Activated T-helper 1 cell treated with anti-CD3 and anti-CD28 coated beads, Interleukin-12 subunit alpha, Interleukin-12 subunit beta, Interleukin-2, Interleukin-4 antibody, amounts not matched to agents 30 ng/mL and 10 ng/mL and 1 ng/mL, durations not matched to agents 14 hours and 24 hours and 36 hours (primary cell): ENCODE measurements around the gene FAP. TPM values are rescaled to one million over a fixed set of nuclear protein-coding genes. Genes with fewer than 3 reads are reported as not detected.

ENCODE experiments used
- DNase-seq: peaks from one replicate; pipeline ENCODE4 v3.0.0; 2021; ENCODE audit warnings: low spot score
- H3K27ac Mint-ChIP-seq: one replicate; pipeline ENCODE4 v1.8.0; 2021; ENCODE audit warnings: mild to moderate bottlenecking, mixed read lengths
- H3K27me3 Mint-ChIP-seq: one replicate; pipeline ENCODE4 v1.8.0; 2022; ENCODE audit warnings: mild to moderate bottlenecking, moderate library complexity, mixed read lengths; ENCODE audit not compliant: insufficient read depth
- H3K36me3 Mint-ChIP-seq: one replicate; pipeline ENCODE4 v1.8.0; 2021; ENCODE audit warnings: low read depth, mixed read lengths
- H3K4me1 Mint-ChIP-seq: one replicate; pipeline ENCODE4 v1.8.0; 2021; ENCODE audit warnings: low read depth, mixed read lengths
- H3K4me3 Mint-ChIP-seq: one replicate; pipeline ENCODE4 v1.8.0; 2021; ENCODE audit warnings: mild to moderate bottlenecking, moderate library complexity, mixed read lengths
- H3K9me3 Mint-ChIP-seq: one replicate; pipeline ENCODE4 v1.8.0; 2021; ENCODE audit warnings: mixed read lengths
- intact Hi-C: fragments of 100-400 bp; cut with micrococcal nuclease; formaldehyde crosslinking; loops from one replicate; pipeline ENCODE4 v1.15.1; 2024
- total RNA-seq: library from RNA; stranded (reverse); gene quantifications from 2 replicates; pipeline ENCODE4 v1.2.3, GENCODE V29; 2022

FAP gene
- total RNA-seq, 1 donor from 2014 or later, result not detected

- H3K4me3 Mint-ChIP-seq, result no peak overlapping the region
- no peaks in the 10 kb centered on the region for H3K9me3 Mint-ChIP-seq
- intact Hi-C loops, result no loop called here
- H3K4me1 Mint-ChIP-seq, result peaks cover 7% of the 10 kb centered on the region
- no peaks in the 10 kb centered on the region for H3K36me3 Mint-ChIP-seq
- peaks cover 18% of the 10 kb centered on the region for H3K27me3 Mint-ChIP-seq
- no peak overlapping the region for H3K27ac Mint-ChIP-seq
- DNase-seq, result no peak
Observed at GRCh38 chr2:162256591-162256991, 13.3 kb upstream of the FAP start.

GRCh38 chr2:162254236-162254871, 11.1 kb upstream of the FAP start:
- no peak for DNase-seq
- Mint-ChIP-seq H3K36me3 (no peaks in the 10 kb centered on the region), H3K27me3 (peaks cover 18% of the 10 kb centered on the region), H3K27ac (no peak overlapping the region), H3K4me3 (no peak overlapping the region), H3K4me1 (no peaks in the 10 kb centered on the region), H3K9me3 (no peaks in the 10 kb centered on the region)
- intact Hi-C loops, result no loop called here

GRCh38 chr2:162253435-162253834, 10.2 kb upstream of the FAP start:
- Mint-ChIP-seq H3K4me1 (no peaks in the 10 kb centered on the region), H3K36me3 (no peaks in the 10 kb centered on the region), H3K27me3 (peaks cover 13% of the 10 kb centered on the region), H3K4me3 (no peak overlapping the region), H3K9me3 (no peaks in the 10 kb centered on the region), H3K27ac (no peak overlapping the region)
- intact Hi-C loops, result no loop called here
- no peak for DNase-seq

GRCh38 chr2:162252153-162252552, 8.9 kb upstream of the FAP start:
- H3K4me1 Mint-ChIP-seq, result no peaks in the 10 kb centered on the region
- no peaks in the 10 kb centered on the region for H3K36me3 Mint-ChIP-seq
- no peak overlapping the region for H3K4me3 Mint-ChIP-seq
- no peak overlapping the region for H3K27ac Mint-ChIP-seq
- no peak for DNase-seq
- H3K9me3 Mint-ChIP-seq, result no peaks in the 10 kb centered on the region
- peaks cover 13% of the 10 kb centered on the region for H3K27me3 Mint-ChIP-seq
- intact Hi-C loops, result no loop called here

GRCh38 chr2:162245781-162246180, 2.5 kb upstream of the FAP start:
- Mint-ChIP-seq H3K4me1 (no peaks in the 10 kb centered on the region), H3K27me3 (peaks cover 34% of the 10 kb centered on the region), H3K9me3 (no peaks in the 10 kb centered on the region), H3K36me3 (no peaks in the 10 kb centered on the region), H3K4me3 (no peak overlapping the region), H3K27ac (no peak overlapping the region)
- DNase-seq, result no peak
- intact Hi-C loops, result no loop called here

GRCh38 chr2:162245061-162245460, 1.8 kb upstream of the FAP start:
- H3K9me3 Mint-ChIP-seq, result no peaks in the 10 kb centered on the region
- intact Hi-C loops, result no loop called here
- no peak overlapping the region for H3K4me3 Mint-ChIP-seq
- H3K27ac Mint-ChIP-seq, result no peak overlapping the region
- no peak for DNase-seq
- H3K36me3 Mint-ChIP-seq, result no peaks in the 10 kb centered on the region
- peaks cover 34% of the 10 kb centered on the region for H3K27me3 Mint-ChIP-seq
- no peaks in the 10 kb centered on the region for H3K4me1 Mint-ChIP-seq

- intact Hi-C loops, result no loop called here
- Mint-ChIP-seq H3K27ac (no peak overlapping the region), H3K9me3 (no peaks in the 10 kb centered on the region), H3K27me3 (peaks cover 37% of the 10 kb centered on the region), H3K36me3 (no peaks in the 10 kb centered on the region), H3K4me1 (no peaks in the 10 kb centered on the region), H3K4me3 (no peak overlapping the region)
- no peak for DNase-seq
Observed at GRCh38 chr2:162244541-162245031, 1.3 kb upstream of the FAP start.

GRCh38 chr2:162243715-162244114, 470 bp upstream of the FAP start:
- no peaks in the 10 kb centered on the region for H3K36me3 Mint-ChIP-seq
- no peak overlapping the region for H3K27ac Mint-ChIP-seq
- intact Hi-C loops, result no loop called here
- no peak overlapping the region for H3K4me3 Mint-ChIP-seq
- peaks cover 40% of the 10 kb centered on the region for H3K27me3 Mint-ChIP-seq
- H3K4me1 Mint-ChIP-seq, result no peaks in the 10 kb centered on the region
- no peak for DNase-seq
- H3K9me3 Mint-ChIP-seq, result no peaks in the 10 kb centered on the region

- Mint-ChIP-seq H3K4me3 (no peak overlapping the region), H3K36me3 (no peaks in the 10 kb centered on the region), H3K9me3 (no peaks in the 10 kb centered on the region), H3K4me1 (no peaks in the 10 kb centered on the region), H3K27ac (no peak overlapping the region), H3K27me3 (peaks cover 46% of the 10 kb centered on the region)
- intact Hi-C loops, result no loop called here
- DNase-seq, result no peak
Observed at GRCh38 chr2:162242586-162243280, 512 bp downstream of the FAP start.

- Mint-ChIP-seq H3K4me1 (no peaks in the 10 kb centered on the region), H3K4me3 (no peak overlapping the region), H3K36me3 (no peaks in the 10 kb centered on the region), H3K27me3 (peaks cover 40% of the 10 kb centered on the region), H3K9me3 (no peaks in the 10 kb centered on the region), H3K27ac (no peak overlapping the region)
- DNase-seq, result no peak
- intact Hi-C loops, result no loop called here
Observed at GRCh38 chr2:162241571-162241970, 1.7 kb downstream of the FAP start.

GRCh38 chr2:162234620-162235462, 8.4 kb downstream of the FAP start:
- H3K36me3 Mint-ChIP-seq, result no peaks in the 10 kb centered on the region
- intact Hi-C loops, result no loop called here
- H3K27me3 Mint-ChIP-seq, result peaks cover 23% of the 10 kb centered on the region
- no peak overlapping the region for H3K4me3 Mint-ChIP-seq
- no peak overlapping the region for H3K27ac Mint-ChIP-seq
- no peaks in the 10 kb centered on the region for H3K9me3 Mint-ChIP-seq
- no peak for DNase-seq
- H3K4me1 Mint-ChIP-seq, result no peaks in the 10 kb centered on the region

GRCh38 chr2:162233197-162233596, 10.0 kb downstream of the FAP start:
- H3K4me1 Mint-ChIP-seq, result no peaks in the 10 kb centered on the region
- H3K4me3 Mint-ChIP-seq, result no peak overlapping the region
- DNase-seq, result no peak
- no peak overlapping the region for H3K27ac Mint-ChIP-seq
- no peaks in the 10 kb centered on the region for H3K9me3 Mint-ChIP-seq
- no peaks in the 10 kb centered on the region for H3K36me3 Mint-ChIP-seq
- peaks cover 21% of the 10 kb centered on the region for H3K27me3 Mint-ChIP-seq
- intact Hi-C loops, result no loop called here

GRCh38 chr2:162232671-162233070, 10.6 kb downstream of the FAP start:
- H3K4me1 Mint-ChIP-seq, result no peaks in the 10 kb centered on the region

More at GRCh38 chr2:162232671-162233070, 10.6 kb downstream of the FAP start:
- DNase-seq, result no peak
- Mint-ChIP-seq H3K27ac (no peak overlapping the region), H3K36me3 (no peaks in the 10 kb centered on the region), H3K27me3 (peaks cover 20% of the 10 kb centered on the region), H3K4me3 (no peak overlapping the region), H3K9me3 (no peaks in the 10 kb centered on the region)
- intact Hi-C loops, result no loop called here
